RPMI8226 (cell line): ENCODE data around the gene TIMP1.

Experiments
- DNase-seq: peaks from one replicate; pipeline ENCODE4 v3.0.0-alpha.2; 2015

TIMP1 gene

DNA sequence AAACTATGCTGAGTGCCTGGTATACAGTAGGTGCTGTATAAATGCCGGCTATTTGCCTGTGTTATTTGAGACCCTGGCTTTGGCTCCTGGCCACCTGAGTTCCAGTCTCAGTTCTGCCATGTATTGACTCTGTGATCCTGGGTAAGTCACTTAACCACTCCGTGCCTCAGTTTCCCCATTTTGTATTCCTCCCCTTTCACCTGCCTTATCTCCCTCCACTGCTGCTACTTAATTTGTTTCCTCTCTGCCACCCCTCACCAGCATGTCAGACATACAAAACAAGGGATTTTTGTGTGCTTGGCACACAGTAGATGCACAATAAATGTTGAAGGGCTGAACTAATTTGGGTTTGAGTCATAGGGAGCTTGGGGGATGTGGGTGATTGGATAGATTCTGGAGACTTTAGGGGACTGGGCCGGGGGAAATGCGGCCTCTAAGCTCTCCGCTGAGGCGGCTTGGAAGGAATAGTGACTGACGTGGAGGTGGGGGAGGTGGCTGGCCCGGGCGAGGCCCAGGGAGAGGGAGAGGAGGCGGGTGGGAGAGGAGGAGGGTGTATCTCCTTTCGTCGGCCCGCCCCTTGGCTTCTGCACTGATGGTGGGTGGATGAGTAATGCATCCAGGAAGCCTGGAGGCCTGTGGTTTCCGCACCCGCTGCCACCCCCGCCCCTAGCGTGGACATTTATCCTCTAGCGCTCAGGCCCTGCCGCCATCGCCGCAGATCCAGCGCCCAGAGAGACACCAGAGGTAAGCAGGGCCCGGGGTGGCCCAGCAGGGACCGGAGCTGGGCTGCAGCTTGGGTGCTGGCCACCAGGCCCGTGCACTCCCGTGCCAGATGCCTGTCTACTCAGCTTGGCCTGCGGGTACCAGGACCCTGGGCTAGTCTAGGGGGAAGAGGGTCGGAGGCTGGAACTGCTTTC lies at the start of gene TIMP1:
TIMP1 (plus strand) TSS at position 706 of the 917 bp plus-strand sequence. CDS start 980 bp downstream, outside the sequence.
- peak; percentile 91 for DNase-seq

DNA sequence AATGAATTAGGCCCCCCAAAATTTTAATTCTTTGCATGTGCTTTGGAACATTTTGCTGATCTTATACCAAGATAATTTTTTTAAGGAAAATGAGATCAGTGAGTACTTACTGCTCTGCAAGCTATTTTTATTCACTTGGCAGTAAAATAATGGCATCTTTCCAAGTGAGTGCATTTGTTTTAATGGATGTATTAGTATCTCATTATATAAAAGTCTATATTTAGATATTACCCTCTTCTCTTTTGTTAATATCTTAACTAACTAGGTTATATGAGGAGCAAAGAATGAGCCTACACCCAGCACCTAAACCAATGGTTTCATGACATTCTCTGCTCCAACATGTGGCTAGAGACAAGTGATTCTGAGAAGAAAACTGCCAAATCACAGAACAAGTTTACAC lies 42.4 kb upstream of the TIMP1 start:
- no peak for DNase-seq

DNA sequence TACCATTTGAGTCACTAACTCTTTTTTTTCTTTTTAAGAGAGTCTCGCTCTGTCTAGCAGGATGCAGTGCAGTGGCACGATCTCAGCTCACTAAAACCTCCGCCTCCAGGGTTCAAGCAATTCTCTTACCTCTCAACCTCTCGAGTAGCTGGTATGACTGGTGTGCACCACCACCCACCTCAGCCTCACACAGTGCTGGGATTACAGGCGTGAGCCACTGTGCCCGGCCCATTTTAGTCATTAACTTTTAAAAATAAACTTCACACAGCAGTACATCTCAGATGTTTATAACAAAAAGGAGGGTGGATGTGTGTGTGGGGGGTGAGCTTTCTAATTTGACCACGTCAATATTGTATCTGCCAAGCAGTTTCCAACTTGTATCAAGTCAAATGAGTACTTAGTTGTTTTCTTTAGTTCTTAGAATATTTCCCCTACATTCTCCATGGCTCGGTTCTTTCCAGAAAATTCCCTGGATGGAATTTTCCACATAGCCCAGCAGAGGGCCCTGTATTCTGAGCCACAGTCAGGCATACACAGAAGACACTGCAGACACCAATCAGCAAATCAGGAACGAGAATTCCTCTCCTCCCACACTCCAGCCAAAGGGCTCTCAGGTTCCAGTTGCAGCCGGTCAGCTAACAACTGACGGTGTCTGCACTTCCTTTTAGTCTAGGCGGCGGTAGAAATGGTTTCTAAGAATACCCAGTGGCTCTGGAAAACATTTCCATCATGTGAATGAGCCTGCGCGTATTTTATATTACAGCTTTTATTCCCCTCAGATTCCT lies 41.3 kb upstream of the TIMP1 start:
- peak; percentile 51 for DNase-seq

DNA sequence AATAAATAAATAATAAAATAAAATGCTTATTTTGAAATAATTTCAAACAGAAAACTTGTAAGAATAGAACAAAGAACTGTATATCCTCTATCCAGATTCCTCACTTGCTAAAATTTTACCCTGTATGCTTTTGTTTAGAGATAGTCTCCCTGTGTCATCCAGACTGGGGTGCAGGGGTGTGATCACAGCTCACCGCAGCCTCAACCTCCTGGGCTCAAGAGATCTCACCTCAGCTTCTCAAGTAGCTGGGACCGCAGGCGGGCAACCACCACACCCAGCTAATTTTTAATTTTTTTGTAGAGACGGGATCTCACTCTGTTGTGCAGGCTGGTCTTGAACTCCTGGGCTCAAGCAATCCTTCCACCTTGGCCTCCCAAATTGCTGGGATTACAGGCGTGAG lies 38.7 kb upstream of the TIMP1 start:
- no peak for DNase-seq

DNA sequence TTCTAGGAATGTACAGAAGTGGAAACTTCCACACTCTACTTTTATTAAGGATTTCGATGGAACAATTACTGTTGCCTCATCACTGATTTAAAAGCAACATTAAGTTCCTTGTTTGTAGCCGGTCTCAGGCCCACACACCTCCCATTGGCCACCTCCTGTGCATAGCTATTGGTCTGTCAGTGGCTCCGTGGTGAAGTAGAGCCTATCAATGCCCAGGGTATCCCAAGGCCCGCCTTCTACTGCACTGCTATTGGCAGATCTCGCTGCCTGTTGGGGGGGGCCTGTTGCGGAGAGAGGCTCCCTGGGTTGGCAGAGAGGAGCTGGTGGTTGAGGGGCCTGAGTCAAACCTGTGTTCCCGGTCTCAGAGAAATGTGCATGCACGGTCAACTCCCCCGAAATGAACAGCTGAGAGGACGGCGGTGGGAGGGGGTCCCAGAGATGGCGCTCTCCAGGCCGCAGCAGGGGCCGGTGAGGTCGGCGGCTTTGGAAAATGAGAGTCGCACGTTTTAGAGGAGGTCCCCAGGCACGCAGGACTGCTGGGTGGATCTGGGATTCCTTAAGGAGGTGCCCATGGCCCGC lies 26.1 kb upstream of the TIMP1 start:
- peak; percentile 58 for DNase-seq

DNA sequence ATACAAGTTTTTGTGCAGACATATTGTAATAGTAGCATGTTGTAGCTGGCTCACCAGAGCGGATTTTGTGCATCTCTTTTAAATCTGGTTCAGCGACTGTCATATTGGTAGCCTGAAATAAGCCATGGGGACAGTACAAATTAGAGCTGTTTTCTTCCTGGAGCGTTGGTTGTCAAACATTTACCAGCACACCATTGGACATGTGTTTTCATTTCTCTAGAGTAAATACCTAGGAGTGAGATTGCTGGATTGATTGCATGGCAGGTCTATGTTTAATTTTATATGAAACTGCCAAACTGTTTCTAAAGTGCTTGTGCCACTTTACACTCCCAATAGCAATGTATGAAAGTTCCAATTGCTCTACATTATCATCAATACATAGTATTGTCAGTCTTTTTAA lies 23.8 kb upstream of the TIMP1 start:
- no peak for DNase-seq

DNA sequence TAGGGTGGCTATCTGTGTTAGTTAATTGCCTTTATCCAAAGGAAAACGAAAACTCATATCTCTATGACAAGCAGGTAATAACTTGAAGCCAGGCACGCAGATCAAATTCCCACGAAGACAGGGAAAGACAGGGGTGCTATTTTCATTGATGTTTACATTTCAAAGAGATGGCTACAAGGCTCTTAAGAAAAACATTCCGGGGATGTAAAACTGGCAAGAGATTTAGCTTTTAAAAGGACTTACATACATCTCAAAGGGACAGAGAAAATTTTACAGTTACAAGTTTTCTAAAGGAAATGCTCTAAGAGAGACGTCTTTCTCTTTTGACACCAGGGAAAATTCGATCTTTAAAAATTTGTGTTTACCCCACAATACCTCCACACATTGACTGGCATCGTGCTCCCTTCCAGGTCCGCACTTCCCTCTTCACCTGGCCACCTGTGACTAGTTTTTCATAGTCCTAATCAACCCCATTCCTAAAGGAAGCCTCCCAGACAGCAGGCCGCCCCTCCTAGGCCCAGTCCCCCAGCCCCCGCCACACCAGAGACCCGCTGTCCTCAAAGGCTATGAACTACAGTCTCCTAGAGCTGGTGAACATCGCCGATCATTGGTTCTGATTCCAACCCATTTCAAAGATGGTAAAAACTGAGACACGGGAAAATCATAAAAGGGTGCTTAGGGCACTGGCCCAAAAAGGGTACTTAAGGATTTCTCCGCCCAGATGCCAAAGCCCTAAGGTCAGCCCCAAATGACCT lies 21.9 kb upstream of the TIMP1 start:
- no peak for DNase-seq

DNA sequence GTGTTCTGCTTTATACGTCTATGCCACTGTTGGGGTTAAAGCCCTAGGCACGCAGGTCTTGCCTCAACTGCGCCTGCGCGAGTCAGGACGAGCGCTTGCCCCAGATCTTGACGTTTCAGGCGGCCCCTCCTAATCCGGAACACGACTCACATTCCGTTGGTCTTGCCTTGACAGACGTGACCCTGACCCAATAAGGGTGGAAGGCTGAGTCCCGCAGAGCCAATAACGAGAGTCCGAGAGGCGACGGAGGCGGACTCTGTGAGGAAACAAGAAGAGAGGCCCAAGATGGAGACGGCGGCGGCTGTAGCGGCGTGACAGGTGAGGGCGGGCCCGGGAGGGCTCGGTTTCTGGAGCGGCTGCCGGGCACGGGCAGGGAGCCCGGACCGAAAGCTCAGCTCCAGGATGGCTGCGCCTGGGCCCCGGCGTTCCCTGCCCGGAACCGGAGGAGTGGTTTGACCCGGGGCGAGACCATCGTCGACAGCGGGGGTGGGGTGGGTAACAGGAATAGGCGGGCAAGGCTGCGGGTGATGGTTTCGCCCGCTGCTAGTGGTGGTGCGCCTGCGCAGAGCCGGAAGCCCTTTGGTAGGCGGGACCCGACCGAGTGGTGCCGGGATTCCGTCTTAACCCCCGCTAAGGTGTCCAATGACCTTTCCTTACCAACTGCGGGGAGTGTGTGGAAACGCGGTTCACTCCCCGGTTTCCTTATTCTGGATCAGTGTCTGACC lies 21.1 kb upstream of the TIMP1 start, which contains the start of gene ARAF:
ARAF (plus strand) TSS at position 272 of the 725 bp plus-strand sequence. CDS start 1,763 bp downstream, outside the sequence.
- peak; percentile 99 for DNase-seq

DNA sequence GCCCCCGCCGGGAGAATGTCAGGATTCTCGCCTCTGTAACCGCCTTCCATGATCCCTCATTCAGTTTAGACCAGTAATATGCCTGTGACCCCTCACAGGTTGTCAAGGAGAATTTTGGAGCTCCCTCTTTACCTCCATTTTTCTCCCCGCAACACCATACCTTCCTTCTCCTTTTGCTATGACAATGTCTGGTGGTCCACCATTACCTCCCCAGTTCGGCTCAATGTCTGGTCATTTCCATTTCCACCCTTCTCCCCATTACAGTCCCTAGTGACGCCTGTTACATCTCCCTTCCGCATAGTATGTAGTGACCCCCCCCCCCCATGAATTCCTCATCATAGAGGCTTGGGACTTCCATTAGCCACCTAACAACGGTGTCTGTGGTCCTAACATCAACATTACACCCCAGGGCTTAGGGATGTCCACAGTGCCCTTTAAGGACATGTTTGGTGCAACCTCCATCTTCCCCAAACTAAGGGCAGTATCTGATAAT lies 20.5 kb upstream of the TIMP1 start:
- no peak for DNase-seq

DNA sequence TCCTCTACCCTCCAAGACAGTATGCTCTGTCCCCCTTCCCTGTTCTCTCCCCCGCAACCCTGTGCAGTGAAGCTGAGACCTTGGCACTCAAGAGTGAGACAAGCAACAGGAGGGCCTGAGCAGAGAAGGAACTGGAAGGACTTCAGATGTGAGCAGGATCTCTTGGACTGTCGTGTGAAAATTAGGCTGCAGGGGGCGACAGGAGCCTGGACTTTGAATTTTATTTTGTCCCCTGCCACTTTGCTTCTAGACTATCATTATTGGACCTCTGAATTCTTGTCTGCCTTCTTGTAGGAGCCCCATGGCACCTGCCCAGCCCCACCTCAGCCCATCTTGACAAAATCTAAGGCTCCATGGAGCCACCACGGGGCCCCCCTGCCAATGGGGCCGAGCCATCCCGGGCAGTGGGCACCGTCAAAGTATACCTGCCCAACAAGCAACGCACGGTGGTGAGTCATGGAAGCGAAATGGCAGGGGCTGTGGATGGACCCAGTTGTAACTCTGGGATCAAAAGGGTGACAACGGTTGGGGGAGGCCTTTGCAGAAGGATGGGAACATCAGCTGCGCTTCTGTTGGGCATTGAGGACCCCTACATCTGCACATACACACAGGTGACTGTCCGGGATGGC lies 19.5 kb upstream of the TIMP1 start:
- DNase-seq = peak; percentile 23

DNA sequence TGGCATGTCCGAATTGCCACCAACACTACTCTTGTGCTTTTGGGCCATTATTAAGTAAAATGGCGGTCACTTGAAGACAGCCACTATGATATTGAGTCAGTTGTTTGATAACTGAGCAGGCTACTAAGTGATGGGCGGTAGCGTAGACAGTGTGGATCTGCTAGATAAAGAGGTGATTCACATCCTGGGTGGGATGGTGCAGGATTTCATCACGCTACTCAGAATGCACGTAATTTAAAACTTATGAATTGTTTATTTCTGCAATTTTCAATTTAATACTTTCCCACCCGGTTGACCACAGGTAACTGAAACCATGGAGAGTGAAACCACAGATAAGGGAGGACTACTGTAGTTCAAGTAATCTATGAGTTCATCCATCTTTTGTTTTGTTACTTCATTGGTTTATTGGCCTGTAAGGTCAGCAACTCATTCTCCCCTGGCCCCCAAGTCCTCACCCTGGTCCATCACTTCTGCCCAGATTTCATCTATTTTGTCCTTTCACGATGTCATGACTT lies 18.4 kb upstream of the TIMP1 start:
- no peak for DNase-seq

DNA sequence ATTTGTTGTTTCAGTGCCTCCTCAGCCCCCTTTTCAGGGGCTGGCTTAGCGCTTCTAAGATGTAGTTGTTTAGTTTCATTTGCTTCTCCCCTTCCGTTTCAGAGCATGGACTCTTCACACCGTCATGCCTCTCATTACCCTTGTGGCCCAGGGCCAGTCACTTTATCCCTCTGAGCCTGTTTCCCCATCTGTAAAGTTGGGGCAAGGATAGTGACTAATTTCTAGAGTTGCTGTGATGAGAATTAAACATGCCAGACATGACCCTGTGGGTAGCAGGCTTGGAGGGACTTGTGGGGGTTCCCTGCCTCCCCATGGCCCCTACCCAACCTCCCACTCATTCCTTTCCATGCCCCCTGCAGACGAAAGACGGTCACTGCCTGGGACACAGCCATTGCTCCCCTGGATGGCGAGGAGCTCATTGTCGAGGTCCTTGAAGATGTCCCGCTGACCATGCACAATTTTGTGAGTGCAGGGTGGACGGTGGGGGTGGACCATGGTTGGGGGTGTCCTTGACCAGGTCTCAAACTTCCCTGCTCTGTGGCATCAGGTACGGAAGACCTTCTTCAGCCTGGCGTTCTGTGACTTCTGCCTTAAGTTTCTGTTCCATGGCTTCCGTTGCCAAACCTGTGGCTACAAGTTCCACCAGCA lies 17.7 kb upstream of the TIMP1 start:
- DNase-seq = no peak

DNA sequence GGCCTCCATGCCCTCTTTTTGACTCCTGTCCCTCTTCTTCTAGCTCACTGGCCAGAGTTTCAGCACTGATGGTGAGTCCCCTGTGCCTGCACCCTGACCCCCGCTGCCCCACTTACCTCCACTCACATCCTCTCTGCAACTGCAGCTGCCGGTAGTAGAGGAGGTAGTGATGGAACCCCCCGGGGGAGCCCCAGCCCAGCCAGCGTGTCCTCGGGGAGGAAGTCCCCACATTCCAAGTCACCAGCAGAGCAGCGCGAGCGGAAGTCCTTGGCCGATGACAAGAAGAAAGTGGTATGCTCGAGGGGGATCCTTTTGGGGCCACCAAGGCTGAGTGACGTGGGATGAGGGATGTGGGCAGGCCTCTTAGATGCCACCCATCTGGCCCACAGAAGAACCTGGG lies 15.4 kb upstream of the TIMP1 start:
- no peak for DNase-seq

DNA sequence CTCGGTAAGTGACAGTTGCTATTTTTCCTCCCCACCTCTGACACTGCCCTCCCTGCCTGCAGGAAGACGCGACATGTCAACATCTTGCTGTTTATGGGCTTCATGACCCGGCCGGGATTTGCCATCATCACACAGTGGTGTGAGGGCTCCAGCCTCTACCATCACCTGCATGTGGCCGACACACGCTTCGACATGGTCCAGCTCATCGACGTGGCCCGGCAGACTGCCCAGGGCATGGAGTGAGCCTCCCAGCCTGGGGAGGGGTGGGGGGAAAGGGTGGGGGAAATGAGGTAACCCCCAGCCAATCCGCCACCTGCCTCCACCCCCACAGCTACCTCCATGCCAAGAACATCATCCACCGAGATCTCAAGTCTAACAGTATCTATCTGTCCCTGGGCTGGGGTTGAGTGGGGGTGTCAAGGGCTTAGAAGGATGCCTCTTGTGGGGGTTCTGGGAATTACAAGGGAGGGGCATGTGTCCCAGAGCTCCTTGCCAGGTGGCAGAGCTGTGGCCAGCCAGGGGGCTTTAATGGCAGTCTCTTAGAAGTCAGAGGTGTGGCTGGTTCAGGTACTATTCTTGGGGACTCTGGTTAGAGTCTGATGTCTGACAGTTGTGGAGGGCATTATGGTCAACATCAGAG lies 13.5 kb upstream of the TIMP1 start:
- DNase-seq = peak; percentile 55

DNA sequence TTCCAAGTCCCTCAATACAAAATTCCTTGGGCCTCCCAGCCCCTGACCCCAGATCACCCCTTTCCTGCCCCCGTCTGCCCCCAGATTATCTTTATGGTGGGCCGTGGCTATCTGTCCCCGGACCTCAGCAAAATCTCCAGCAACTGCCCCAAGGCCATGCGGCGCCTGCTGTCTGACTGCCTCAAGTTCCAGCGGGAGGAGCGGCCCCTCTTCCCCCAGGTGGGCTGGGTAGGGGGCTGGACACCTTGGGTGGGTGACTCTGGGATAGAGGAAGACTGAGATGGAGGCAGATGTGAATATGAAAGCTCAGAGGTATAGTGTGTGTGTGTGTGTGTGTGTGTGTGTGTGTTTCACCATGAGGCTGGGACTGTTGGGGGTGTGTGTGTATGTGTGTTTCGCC lies 11.4 kb upstream of the TIMP1 start:
- no peak for DNase-seq

DNA sequence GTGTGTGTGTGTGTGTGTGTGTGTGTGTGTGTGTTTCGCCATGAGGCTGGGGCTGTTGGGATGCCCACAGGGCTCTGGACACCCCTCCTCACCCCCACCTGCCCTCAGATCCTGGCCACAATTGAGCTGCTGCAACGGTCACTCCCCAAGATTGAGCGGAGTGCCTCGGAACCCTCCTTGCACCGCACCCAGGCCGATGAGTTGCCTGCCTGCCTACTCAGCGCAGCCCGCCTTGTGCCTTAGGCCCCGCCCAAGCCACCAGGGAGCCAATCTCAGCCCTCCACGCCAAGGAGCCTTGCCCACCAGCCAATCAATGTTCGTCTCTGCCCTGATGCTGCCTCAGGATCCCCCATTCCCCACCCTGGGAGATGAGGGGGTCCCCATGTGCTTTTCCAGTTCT lies 11.0 kb upstream of the TIMP1 start:
- DNase-seq = no peak

DNA sequence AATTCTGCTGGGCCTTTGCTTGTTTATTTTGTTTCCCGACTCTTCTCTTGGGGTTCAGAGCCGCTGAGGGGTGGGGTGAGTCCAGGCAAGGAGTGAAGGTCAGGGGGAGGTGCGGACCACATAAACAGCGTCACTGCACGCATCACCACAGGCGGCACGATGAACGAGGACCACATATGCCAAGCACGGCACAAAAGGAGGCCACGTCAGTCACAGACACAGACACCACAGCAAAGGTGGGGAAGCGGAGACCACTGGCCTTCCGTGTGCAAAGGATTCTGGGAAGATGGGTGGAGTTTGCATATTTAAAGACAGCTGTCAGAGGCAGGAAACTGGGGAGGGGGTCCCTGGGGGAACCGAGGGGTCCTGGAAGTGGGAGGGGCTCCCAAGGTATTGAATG lies 10.3 kb upstream of the TIMP1 start:
- no peak for DNase-seq

DNA sequence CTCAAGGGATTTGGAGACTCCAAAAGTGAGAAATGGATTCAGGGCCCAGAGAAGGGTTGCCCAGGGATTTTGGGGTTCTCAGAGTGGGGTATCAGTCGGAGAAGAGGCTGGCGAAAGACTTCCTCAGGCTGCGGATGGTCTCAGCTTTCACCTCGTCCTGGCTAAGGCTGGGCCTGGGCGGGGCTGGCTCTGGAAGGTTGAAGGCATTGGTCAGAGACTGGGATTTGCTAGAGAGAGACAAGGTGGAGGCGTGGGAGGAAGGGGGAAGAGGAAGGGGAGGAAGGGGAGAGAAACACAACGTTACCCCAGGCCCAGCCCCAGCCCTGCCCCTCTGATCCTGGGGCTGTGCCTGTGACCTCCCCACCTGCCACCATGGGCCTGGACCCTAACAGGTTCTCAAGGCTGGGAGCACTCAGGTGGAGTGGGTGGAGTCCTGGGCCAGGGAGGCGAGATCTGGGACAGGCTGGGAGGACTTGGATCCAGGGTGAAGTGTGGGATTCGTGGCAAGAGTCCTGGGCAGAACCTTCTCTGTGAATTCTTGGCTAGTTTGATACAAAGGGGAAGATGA lies 9.4 kb upstream of the TIMP1 start:
- no peak for DNase-seq

DNA sequence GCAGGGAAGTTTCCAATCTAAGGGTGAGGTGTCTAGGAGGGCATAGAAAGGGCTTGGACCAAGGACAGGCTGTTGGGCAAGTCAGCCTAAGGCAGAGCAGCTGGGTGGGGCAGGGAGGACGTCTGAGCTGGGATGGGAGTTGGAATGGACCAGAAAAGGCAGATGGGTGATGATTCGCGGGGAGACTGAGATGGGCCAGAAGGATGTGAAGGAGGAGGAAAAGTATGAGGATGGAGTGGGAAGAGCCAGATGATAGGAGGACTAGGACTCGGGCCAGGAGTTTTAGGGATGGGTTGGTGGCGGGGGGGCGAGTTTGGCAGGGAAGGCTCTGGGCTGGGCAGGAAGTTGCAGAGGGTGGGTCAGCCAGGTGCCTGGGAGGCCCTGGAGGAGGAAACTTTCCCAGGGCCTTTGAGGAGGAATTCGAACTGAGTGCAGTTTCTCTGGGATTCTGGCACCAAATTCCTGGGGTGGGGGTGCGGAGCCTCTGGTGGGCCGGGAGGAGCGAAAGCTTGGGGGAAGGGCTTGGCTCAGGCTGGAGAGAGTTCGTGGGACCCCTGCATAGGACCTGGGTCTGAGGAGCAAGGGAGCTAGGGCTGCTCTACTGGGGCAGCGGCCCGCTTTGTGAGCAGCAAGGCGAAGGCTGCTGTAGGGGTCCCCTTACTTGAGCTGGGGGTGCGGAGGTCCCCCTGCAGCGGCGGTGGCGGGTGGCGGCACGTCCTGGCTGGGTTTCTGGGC lies 8.7 kb upstream of the TIMP1 start:
- no peak for DNase-seq
